Skeletal muscle satellite cell (primary cell): ENCODE results near the gene POLR3B. TPM values are rescaled to one million over a fixed set of nuclear protein-coding genes. Genes with fewer than 3 reads are reported as not detected.
"Not testable (repeated sequence)": the region's sequence is repeated elsewhere in the genome, so short reads cannot be mapped to it uniquely, and the experiment has no call there.

Experiments
- H3K27me3 ChIP-seq: 2 replicates; pipeline ENCODE4 v1.7.0; 2013; ENCODE audit warnings: low read length; ENCODE audit not compliant: control insufficient read depth, insufficient read depth
- H3K36me3 ChIP-seq: 2 replicates; pipeline ENCODE4 v1.7.0; 2013; ENCODE audit warnings: mild to moderate bottlenecking, control low read depth, low read length; ENCODE audit not compliant: insufficient read depth
- H3K4me1 ChIP-seq: 2 replicates; pipeline ENCODE4 v1.7.0; 2013; ENCODE audit warnings: low read length; ENCODE audit not compliant: control insufficient read depth, insufficient read depth
- H3K4me2 ChIP-seq: 2 replicates; pipeline ENCODE4 v1.7.0; 2013; ENCODE audit warnings: mild to moderate bottlenecking, low read length
- H3K4me3 ChIP-seq: 2 replicates; pipeline ENCODE4 v1.7.0; 2013; ENCODE audit warnings: low read length
- H3K9ac ChIP-seq: 2 replicates; pipeline ENCODE4 v1.7.0; 2013; ENCODE audit warnings: mild to moderate bottlenecking, low read depth, low read length, moderate library complexity
- H3K9me3 ChIP-seq: replicated peaks from 2 replicates; pipeline ENCODE4 v1.7.0; 2013; ENCODE audit warnings: mild to moderate bottlenecking, control low read depth, low read length
- total RNA-seq: library from RNA; depleted of rRNA; stranded (reverse); fragments of >200 nt; gene quantifications from 2 replicates; pipeline ENCODE4 v1.2.3, GENCODE V29; 2012; rRNA removed

POLR3B gene
- total RNA-seq: 10.6 and 11.1 TPM in 2 replicates

- Histone ChIP-seq H3K4me2 (peak within 1 kb of the TSS; percentile 92), H3K4me1 (peaks cover 11% of the 10 kb centered on the region), H3K36me3 (no peaks in the 10 kb centered on the region), H3K4me3 (peak within 1 kb of the TSS; percentile 91), H3K27me3 (no peaks in the 10 kb centered on the region), H3K9ac (peak within 1 kb of the TSS; percentile 88), H3K9me3 (no peaks in the 10 kb centered on the region)
Observed at GRCh38 chr12:106357549-106358395, at the start of gene POLR3B. Gene POLR3B (plus strand): TSS chr12:106357748. CDS start chr12:106357880, 132 bp downstream.

DNA sequence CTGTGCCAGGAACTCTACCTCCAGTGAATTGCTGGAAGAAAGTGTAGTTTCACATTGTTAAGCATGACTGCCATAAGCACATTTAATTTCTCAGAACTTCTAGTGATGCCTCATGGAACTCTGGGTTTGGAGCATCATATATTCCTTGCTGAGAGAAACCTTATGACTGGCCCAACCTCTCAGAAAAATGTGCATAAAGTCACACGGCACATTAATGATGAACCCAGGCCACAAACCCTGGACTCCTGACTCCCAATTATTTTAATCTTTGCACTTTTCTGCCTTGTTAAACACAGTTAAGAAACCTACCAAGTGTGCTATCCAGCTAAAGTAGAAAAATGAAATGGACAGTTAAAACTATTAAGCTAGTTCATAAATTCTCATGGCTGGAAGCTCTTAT is 49.4 kb upstream of the POLR3B start:
- H3K27me3 ChIP-seq: no peaks in the 10 kb centered on the region
- peaks cover 18% of the 10 kb centered on the region for H3K4me1 ChIP-seq
- H3K4me2 ChIP-seq: no peak overlapping the region
- H3K4me3 ChIP-seq: no peak overlapping the region
- no peaks in the 10 kb centered on the region for H3K36me3 ChIP-seq
- no peaks in the 10 kb centered on the region for H3K9me3 ChIP-seq
- H3K9ac ChIP-seq: no peak overlapping the region

- Histone ChIP-seq H3K9me3 (no peaks in the 10 kb centered on the region), H3K4me1 (peaks cover 14% of the 10 kb centered on the region), H3K36me3 (no peaks in the 10 kb centered on the region), H3K4me3 (no peak overlapping the region), H3K4me2 (no peak overlapping the region), H3K9ac (no peak overlapping the region), H3K27me3 (no peaks in the 10 kb centered on the region)
Observed at GRCh38 chr12:106308611-106309010, 48.9 kb upstream of the POLR3B start.

DNA sequence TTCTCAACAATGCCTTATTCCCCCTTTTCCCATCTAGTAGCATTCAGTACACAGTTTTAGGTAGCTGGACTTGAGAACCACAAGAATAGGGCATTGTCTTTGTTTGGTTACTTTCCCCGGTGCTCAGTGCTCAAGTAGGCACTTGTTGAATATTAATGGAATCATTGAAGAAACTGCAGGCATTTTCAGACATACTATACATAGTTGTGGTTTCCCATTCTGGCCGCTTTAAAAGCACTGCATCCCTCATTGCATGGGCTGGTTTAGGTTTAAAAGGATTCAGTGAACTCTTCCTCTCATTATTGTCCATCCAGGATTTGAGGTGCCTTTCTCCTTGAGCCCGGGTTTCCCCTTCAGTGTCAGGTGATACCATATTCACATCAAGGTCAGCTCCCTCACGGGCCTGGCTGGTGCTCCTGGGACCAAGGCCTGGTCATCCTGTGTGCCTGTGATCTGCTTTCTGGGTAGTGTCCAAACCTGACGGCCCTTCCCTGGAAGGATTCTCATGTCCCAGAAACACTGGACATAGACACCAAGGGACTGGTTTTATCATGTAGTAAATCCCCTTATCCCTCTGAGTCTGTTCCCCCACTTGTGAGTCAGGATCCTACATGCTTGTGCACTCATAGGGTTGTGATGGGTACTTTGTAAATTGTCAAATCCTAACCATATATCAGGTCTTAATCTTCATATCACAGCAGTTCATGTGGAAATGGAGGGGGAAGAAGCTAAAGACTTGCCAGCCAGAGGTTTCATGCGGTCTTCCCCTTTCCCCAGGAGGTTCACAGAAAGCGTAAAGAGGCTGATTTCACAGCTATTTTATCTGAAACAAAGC is 47.7 kb upstream of the POLR3B start:
- H3K4me1 ChIP-seq: peaks cover 14% of the 10 kb centered on the region
- no peaks in the 10 kb centered on the region for H3K27me3 ChIP-seq
- H3K4me2 ChIP-seq: peak overlapping the region; percentile 24
- H3K4me3 ChIP-seq: no peak overlapping the region
- no peak overlapping the region for H3K9ac ChIP-seq
- no peaks in the 10 kb centered on the region for H3K36me3 ChIP-seq
- no peaks in the 10 kb centered on the region for H3K9me3 ChIP-seq

- Histone ChIP-seq H3K4me2 (no peak overlapping the region), H3K4me3 (no peak overlapping the region), H3K9me3 (no peaks in the 10 kb centered on the region), H3K36me3 (no peaks in the 10 kb centered on the region), H3K4me1 (peaks cover 14% of the 10 kb centered on the region), H3K9ac (no peak overlapping the region), H3K27me3 (no peaks in the 10 kb centered on the region)
Observed at GRCh38 chr12:106310687-106311086, 46.9 kb upstream of the POLR3B start.

DNA sequence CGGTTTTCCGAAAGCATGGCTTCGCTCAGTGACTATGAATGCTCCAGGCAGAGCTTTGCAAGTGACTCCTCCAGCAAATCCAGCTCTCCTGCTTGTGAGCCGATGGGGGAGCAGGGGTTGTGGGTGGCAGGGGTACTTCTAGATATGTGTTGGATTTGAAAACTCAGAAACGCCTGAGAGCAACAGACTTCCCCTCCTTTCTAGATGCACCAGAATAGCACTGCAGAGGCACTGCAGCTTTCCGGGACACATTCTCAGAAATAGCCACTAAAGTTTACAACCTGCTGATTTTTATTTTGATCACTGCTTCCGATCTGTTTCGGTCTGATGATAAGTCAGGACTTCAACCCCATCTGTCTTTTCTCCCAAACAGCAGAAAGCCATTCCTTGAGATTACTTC is 46.4 kb upstream of the POLR3B start:
- H3K9me3 ChIP-seq: no peaks in the 10 kb centered on the region
- no peak overlapping the region for H3K4me3 ChIP-seq
- H3K36me3 ChIP-seq: no peaks in the 10 kb centered on the region
- peaks cover 14% of the 10 kb centered on the region for H3K4me1 ChIP-seq
- H3K4me2 ChIP-seq: no peak overlapping the region
- no peaks in the 10 kb centered on the region for H3K27me3 ChIP-seq
- H3K9ac ChIP-seq: no peak overlapping the region

- H3K9me3 ChIP-seq, H3K4me2 ChIP-seq, H3K9ac ChIP-seq, H3K4me3 ChIP-seq, H3K27me3 ChIP-seq, H3K36me3 ChIP-seq: not testable (repeated sequence)
- peaks cover 14% of the 10 kb centered on the region for H3K4me1 ChIP-seq
Observed at GRCh38 chr12:106313413-106313812, 44.1 kb upstream of the POLR3B start.

- no peak overlapping the region for H3K4me2 ChIP-seq
- H3K4me1 ChIP-seq: no peaks in the 10 kb centered on the region
- no peak overlapping the region for H3K4me3 ChIP-seq
- H3K9me3 ChIP-seq: no peaks in the 10 kb centered on the region
- no peaks in the 10 kb centered on the region for H3K27me3 ChIP-seq
- no peaks in the 10 kb centered on the region for H3K36me3 ChIP-seq
- H3K9ac ChIP-seq: no peak overlapping the region
Observed at GRCh38 chr12:106315523-106315922, 42.0 kb upstream of the POLR3B start.

DNA sequence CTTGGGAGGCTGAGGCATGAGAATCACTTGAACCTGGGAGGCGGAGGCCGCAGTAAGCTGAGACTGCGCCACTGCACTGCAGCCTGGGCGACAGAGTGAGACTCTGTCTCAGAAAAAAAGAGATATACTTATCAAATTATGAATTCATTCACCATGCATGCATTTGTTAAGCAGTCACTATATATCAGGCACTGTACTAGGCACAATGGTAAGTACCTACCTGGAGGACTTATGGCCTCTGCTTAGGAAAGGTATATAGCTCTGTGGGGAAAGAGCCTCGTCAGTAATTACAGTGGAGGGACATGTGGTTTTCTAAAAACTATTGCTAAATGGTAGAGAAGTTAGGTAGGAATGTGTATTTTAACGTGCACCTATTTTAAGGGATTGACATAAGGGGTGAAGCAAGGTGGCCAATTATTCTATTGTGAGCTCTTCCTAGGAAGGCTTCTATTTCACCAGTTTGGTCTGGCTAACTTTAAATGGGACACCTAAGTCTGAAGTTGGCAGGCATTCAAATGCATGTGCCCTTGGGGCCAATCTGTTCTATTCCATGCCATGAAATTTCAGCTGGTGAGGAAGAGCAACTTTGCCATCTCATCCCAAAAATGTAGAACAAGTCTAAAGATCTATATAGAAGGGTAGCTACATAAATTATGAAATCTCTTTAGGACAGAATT is 40.0 kb upstream of the POLR3B start:
- Histone ChIP-seq H3K36me3 (peaks cover 4% of the 10 kb centered on the region), H3K27me3 (no peaks in the 10 kb centered on the region), H3K4me3 (no peak overlapping the region)

GRCh38 chr12:106321139-106321850 is 36.3 kb upstream of the POLR3B start:
- Histone ChIP-seq H3K9ac (no peak overlapping the region), H3K4me2 (no peak overlapping the region), H3K36me3 (peaks cover 5% of the 10 kb centered on the region), H3K4me3 (no peak overlapping the region), H3K9me3 (no peaks in the 10 kb centered on the region), H3K27me3 (no peaks in the 10 kb centered on the region), H3K4me1 (no peaks in the 10 kb centered on the region)

More for the DNA sequence above, 40.0 kb upstream of the POLR3B start:
- no peak overlapping the region for H3K4me2 ChIP-seq
- H3K9me3 ChIP-seq: no peaks in the 10 kb centered on the region
- no peaks in the 10 kb centered on the region for H3K4me1 ChIP-seq
- no peak overlapping the region for H3K9ac ChIP-seq

DNA sequence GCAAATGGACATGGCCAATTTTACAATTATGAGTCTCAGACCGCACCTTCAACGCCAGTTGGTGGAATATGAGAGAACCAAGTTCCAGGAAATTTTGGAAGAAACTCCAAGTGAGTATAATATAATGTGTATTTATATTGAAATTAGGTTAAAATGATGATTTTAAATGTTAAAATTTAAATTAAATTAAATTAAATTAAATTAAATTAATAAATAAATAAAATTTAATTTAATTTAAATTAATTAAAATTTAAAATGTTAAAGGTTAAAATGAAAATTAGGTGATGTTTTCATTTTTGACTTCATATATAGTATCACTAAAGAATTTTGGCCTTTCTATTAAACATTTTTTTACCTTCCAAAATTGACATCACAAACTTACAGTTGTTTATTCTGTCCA is 34.0 kb upstream of the POLR3B start:
- Histone ChIP-seq H3K4me1 (no peaks in the 10 kb centered on the region), H3K9ac (no peak overlapping the region), H3K4me3 (no peak overlapping the region), H3K9me3 (no peaks in the 10 kb centered on the region), H3K4me2 (no peak overlapping the region), H3K36me3 (peaks cover 5% of the 10 kb centered on the region), H3K27me3 (no peaks in the 10 kb centered on the region)
